ENCODE measurements around the gene TXNRD2.

Gene TXNRD2

DNA sequence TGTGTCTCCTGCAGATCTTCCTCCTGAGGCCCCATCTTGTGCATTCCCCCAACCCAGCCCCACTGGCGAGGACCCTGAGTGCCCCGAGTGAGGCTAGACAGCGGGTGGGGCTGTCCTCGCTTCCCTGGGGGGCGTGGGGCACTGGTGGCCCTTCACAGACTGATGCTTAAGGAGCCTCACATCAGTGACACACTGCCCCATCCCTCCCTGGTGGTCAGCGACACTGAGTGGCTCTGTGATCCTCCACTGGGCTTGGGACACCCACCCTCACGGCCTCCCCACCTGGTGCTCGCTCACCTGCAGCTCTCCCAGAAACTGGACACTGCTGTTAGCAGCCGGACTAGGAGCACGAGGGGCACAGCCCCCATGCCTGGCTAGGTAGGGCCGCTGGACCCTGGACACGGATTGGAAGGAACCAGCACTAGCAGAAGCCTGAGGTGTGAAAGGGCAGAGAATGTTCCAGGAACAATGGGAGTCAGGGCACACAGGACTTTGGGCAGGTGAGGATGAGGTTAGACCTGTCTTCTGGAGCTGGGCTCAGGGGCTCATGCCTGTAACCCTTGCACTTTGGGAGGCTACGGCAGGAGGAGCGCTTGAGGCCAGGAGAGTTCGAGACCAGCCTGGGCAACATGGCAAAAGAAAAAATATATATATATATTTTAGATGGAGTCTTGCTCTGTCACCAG, 23.2 kb upstream of the TXNRD2 start:
- no peak overlapping the region for H3K4me3 ChIP-seq (ENCODE audit: low read depth, low read length)

DNA sequence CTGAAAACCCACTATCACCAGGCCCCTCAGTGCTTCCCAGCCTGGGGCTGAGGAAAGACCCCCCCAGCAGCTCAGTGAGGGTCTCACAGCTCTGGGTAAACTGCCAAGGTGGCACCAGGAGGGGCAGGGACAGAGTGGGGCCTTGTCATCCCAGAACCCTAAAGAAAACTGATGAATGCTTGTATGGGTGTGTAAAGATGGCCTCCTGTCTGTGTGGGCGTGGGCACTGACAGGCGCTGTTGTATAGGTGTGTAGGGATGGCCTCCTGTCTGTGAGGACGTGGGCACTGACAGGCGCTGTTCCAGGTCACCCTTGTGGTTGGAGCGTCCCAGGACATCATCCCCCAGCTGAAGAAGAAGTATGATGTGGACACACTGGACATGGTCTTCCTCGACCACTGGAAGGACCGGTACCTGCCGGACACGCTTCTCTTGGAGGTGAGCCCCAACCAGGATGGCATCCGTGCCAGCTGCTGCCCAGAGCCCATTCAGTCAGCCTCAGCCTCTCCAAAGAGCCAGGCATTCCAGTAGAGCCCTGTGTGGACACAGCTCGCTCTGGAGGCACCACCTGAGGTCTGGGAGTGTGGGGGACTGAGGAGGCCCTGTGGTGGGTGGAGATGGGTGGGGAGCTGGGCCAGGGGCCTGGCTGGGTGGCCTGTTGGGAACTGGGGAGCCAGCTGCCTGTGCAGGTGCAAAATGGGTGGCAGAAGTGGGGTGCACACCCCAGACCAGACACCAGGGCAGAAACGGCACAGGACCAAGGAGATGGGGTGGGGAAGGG, 22.4 kb upstream of the TXNRD2 start:
- TF ChIP-seq, protein P1, sequence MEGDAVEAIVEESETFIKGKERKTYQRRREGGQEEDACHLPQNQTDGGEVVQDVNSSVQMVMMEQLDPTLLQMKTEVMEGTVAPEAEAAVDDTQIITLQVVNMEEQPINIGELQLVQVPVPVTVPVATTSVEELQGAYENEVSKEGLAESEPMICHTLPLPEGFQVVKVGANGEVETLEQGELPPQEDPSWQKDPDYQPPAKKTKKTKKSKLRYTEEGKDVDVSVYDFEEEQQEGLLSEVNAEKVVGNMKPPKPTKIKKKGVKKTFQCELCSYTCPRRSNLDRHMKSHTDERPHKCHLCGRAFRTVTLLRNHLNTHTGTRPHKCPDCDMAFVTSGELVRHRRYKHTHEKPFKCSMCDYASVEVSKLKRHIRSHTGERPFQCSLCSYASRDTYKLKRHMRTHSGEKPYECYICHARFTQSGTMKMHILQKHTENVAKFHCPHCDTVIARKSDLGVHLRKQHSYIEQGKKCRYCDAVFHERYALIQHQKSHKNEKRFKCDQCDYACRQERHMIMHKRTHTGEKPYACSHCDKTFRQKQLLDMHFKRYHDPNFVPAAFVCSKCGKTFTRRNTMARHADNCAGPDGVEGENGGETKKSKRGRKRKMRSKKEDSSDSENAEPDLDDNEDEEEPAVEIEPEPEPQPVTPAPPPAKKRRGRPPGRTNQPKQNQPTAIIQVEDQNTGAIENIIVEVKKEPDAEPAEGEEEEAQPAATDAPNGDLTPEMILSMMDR (IDR thresholded peaks at IDR 0.05; ENCODE audit: low read depth, low read length, missing control alignments): no peak
- no peak for DNase-seq (ENCODE audit: low read depth)
- H3K4me3 ChIP-seq (ENCODE audit: low read depth, low read length): no peak overlapping the region

More for the DNA sequence above, 23.2 kb upstream of the TXNRD2 start:
- no peak for DNase-seq (ENCODE audit: low read depth)
- TF ChIP-seq, protein P1 (IDR thresholded peaks at IDR 0.05; ENCODE audit: low read depth, low read length, missing control alignments): no peak

DNA sequence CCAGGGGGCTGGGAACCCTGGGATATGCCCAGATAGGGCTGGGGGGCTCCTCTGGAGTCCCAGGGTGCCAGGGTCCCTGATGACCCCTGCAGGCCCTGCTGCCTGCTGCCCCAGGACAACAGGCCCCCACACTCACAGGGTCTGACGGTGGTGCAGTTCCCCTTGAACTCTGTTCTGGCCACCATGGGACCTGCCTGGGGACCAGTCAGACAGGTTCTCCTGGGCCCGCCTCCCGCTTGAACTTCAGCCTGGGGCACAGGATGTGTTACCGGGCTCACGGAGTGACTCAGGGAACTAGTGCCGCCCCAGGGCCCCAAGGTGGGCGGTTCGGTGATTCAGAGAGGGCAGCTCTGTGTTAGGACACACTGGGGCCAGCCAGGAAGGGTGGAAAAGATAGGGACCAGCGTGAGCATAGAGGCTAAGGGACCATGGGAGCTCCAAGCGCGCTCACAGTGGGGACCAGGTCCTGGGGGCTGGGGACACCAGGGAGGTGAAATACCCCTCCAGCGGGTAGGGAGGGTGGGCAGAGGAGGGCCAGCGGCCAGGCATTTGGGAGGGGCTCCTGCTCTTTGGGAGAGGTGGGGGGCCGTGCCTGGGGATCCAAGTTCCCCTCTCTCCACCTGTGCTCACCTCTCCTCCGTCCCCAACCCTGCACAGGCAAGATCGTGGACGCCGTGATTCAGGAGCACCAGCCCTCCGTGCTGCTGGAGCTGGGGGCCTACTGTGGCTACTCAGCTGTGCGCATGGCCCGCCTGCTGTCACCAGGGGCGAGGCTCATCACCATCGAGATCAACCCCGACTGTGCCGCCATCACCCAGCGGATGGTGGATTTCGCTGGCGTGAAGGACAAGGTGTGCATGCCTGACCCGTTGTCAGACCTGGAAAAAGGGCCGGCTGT, 21.5 kb upstream of the TXNRD2 start:
- DNase-seq (ENCODE audit: low read depth): no peak
- TF ChIP-seq, protein P1 (IDR thresholded peaks at IDR 0.05; ENCODE audit: low read depth, low read length, missing control alignments): no peak
- no peak overlapping the region for H3K4me3 ChIP-seq (ENCODE audit: low read depth, low read length)

DNA sequence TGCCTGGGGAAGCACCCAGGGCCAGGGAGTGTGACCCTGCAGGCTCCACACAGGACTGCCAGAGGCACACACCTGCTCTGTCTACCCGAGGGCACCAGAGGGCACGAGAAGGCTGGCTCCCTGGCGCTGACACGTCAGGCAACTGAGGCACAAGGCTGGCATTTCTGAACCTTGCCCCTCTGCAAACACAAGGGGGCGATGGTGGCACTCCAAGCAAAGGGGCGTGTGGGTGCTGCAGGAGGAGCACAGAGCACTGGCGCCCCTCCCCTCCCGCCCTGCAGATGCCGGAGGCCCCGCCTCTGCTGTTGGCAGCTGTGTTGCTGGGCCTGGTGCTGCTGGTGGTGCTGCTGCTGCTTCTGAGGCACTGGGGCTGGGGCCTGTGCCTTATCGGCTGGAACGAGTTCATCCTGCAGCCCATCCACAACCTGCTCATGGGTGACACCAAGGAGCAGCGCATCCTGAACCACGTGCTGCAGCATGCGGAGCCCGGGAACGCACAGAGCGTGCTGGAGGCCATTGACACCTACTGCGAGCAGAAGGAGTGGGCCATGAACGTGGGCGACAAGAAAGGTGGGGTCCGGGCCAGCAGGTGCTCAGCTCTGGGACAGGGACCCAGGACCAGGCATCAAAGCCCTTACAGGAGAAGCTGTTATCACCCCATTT, 20.8 kb upstream of the TXNRD2 start:
- H3K4me3 ChIP-seq (ENCODE audit: low read depth, low read length): no peak overlapping the region
- TF ChIP-seq, protein P1 (IDR thresholded peaks at IDR 0.05; ENCODE audit: low read depth, low read length, missing control alignments): peak; percentile 70
- DNase-seq (ENCODE audit: low read depth): no peak

DNA sequence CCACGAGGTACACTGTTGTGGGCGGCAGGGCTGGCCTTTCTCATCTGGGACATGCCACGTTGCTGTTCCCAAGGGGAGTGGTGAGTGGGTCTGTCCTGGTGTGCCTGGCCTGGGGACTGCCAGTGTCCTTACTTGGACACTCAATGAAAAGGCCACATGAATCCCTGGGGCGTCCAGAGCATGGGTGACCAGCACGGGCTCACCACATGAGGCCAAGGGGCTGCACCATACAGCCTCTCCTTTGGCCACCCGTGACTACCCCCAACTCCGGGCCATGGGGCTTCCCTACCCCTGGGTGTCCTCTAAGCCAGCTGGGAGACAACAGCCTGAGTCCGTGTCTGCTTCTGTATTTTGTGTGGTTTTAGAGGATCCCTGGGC, 20.2 kb upstream of the TXNRD2 start:
- TF ChIP-seq, protein P1 (IDR thresholded peaks at IDR 0.05; ENCODE audit: low read depth, low read length, missing control alignments): no peak
- no peak overlapping the region for H3K4me3 ChIP-seq (ENCODE audit: low read depth, low read length)
- no peak for DNase-seq (ENCODE audit: low read depth)

DNA sequence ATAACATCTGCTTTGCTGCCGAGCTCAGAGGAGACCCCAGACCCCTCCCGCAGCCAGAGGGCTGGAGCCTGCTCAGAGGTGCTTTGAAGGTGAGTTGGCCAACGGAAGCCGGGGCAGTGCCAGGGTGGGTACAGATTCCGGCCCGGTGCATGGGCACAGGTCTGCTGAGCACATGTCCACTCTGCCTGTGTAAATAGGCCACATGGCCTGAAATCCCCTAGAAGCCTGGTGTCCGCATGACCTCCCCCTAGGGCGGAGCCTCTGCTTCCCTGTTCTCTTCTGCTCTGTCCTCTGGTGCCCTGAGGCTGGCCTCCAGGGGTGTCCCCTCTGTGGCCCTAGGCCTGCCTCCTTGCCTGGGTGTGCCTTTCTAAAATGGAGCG, 19.6 kb upstream of the TXNRD2 start:
- DNase-seq (ENCODE audit: low read depth): no peak
- H3K4me3 ChIP-seq (ENCODE audit: low read depth, low read length): no peak overlapping the region
- TF ChIP-seq, protein P1 (IDR thresholded peaks at IDR 0.05; ENCODE audit: low read depth, low read length, missing control alignments): no peak
